HUDEP-2 (cell line): ENCODE data around the gene FKBP1A.

Experiments
- DNase-seq, 76 experiments: peaks; one replicate each; lab custom pipeline; 2025; ENCODE audit not compliant: unreplicated experiment in 76 of 76; lab: John Stamatoyannopoulos, UW

Gene FKBP1A

GRCh38 chr20:1335961-1336698 is 56.7 kb downstream of the FKBP1A start:
- no peak for DNase-seq

DNA sequence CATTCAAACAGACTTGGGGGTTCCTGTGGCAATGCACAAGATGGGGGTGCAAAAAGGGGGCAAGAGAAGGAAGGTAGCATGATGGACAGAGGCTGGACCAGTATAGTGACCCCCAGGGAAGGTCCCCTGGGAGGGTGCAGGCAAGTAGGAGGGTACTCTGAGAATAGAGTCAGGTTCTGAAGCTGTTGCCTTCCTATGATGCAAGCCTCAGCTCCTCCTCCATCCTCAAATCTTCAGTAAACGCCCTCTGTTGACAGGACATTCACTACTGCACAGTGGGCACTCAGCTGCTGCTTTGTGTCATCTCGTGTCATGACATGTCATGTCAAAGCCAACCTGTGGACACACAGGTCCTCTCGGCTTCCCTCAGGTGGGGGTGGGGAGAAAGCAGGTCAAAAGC is 58.1 kb downstream of the FKBP1A start:
- DNase-seq: peak in 5 of 76 experiments; percentile 7 to 18 (median 13)

GRCh38 chr20:1334370-1334731 is 58.5 kb downstream of the FKBP1A start:
- DNase-seq: no peak

DNA sequence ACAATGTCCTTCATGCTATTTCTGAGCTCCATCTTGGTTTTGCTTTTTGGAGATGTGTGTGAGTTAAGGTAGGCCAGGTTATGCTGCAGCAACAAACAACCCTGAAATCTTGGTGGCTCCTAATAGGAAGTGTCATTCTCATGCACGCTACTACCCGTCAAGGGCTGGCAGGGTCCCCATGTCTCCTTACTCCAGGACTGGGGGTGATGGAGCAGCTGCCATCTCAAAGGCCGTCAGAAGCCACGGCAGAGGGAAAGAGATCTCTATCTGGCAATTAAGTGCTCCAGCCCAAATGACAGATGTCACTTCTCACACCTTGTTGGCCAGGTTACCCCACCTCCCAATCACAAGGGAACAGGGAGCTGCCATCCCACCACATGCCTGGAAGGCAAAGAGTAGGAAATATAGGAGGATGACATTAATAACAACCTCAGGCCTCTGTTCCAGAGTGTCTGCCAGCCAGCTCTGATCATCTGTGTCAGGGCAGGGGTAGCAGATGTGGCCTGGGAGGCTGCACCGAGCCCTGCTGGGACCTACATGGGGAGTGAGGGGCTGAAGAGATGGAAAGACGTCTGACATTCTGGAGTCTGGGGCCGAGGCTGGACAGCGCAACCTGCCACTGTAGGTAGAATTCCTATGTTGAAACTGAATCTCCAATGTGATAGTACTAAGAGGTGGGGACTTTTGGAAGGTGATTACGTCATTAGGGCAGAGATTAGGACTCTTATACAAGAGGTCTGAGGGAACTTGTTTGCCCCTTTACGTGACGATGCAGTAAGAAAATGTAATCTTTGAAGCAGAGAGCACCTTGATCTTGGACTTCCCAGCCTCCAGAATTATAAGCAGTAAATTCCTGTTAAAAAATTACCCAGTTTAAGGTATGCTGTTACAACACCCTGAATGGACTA is 59.1 kb downstream of the FKBP1A start:
- DNase-seq: no peak

DNA sequence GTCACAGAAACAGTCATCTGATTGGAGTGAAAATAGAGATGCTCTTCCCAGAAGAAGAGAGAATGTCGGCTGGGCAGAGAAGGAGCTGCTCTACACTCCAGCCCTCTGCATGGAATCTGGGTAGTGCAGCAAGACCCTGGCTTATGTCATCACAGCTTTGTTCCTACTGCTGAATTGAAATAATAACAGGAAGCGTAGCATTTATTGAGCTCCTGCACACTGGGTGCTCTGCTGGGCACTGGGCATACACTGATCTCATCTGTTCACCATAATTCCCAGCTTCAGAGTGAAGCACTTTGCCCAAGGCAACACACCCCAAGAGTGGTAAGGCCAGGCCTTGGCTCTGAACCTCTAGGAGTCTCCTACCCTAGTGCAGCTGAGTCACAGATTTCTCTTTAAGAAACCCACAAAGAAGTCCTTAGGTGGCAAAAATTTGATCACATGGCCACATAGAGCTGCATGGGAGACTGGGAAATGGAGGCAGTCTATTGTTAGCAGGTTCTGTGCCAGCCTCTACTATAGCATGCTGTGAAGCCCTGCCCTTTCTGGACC is 60.0 kb downstream of the FKBP1A start:
- DNase-seq: no peak

- no peak for DNase-seq
These were observed 60.9 kb downstream of the FKBP1A start for GRCh38 chr20:1331801-1332453.

- no peak for DNase-seq
These were observed 61.8 kb downstream of the FKBP1A start for GRCh38 chr20:1331101-1331500.

DNA sequence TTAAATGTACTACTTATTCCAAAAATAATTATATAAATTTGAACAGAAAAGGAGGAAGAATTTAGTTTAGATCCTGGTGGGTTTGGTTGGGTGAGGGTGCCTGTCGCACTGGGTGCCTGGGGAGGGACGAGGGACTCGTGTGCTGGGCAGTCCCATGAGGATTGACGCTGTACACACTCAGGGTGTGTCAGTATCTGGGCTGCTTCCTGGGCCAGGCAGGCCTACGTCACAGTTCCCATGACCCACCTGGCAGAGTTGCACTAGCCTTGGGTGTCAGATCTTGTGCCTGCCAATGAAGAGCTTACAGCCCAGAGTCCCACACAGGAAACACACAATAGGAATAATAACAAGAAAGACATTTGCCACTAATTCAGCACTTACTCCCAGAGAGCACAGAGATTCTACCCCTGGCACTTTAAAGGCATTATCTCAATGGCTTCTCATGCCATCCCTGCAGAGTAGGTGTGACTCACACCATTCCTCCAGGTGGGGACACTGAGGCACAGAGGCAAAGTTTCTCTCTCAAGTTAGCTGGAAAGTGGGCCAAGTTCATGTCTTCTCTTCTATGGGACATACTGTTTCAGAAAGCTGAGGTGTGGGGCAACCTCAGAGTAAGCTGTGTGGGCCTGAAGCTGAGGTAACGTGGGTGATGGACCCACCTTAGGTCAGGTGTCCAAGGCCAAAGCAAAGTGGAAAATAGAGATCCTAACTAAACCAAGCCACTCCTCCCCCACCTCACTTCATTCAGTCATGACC is 62.6 kb downstream of the FKBP1A start:
- peak in 6 of 76 experiments; percentile 4 to 24 (median 10) for DNase-seq

DNA sequence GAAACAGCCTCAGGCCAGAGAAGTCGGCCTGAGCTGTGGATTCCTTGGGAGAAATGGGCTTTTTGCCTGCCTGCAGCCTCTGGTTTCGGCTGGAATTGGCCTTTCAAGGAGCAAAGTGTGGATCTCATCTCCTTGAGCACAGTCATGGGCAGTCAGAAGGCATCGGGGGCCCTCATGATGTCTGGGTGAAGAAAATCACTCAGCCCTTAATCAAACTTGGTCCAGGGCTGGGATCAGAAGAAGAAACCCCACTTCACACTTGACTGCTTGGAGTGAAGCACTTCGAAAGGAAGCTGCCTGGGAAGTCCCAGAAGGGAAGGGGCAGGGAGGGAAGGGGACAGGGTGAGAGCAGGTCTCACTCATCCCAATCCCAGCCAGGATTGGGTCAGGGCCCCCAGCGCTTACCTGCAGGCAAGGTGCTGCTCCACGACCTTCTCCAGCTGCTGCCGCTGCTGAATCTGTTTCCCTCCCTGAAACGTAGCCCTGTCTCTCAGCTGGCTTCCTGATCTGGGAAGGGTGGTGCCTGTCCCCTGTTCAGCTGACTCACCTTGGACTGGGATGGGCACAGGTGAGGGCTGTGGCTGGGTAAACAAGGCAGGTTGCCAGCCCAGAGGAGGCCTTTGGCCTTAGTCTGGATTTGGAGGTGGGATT is 64.0 kb downstream of the FKBP1A start, which contains the start of gene SDCBP2:
Gene SDCBP2, minus strand, starts transcription at position 460 of the 651 bp plus-strand sequence. CDS start 8,723 bp downstream, outside the sequence.
- no peak for DNase-seq

- no peak for DNase-seq
These were observed 64.8 kb downstream of the FKBP1A start for GRCh38 chr20:1327827-1328679.

DNA sequence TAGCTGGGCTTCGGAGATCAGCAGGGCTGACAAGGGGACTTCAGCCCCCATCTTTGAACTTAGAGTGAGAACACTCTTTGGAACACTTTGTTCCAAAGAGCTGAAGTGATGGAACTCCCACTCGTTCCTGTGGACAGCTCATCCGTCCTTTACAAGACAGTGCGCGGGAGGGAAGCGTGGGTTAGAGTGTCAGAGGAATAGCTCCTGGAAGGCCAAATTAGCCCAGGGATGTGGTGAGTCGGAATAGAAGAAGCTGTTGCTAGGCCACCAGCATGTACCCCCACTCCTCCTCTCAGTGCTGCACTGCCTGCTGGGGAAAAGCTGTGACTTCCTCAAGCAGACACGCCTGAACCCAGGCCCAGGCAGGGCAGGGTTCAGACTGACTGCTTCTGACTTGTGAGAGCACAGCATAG is 65.6 kb downstream of the FKBP1A start:
- DNase-seq: peak in 1 of 76 experiments; percentile 4

DNA sequence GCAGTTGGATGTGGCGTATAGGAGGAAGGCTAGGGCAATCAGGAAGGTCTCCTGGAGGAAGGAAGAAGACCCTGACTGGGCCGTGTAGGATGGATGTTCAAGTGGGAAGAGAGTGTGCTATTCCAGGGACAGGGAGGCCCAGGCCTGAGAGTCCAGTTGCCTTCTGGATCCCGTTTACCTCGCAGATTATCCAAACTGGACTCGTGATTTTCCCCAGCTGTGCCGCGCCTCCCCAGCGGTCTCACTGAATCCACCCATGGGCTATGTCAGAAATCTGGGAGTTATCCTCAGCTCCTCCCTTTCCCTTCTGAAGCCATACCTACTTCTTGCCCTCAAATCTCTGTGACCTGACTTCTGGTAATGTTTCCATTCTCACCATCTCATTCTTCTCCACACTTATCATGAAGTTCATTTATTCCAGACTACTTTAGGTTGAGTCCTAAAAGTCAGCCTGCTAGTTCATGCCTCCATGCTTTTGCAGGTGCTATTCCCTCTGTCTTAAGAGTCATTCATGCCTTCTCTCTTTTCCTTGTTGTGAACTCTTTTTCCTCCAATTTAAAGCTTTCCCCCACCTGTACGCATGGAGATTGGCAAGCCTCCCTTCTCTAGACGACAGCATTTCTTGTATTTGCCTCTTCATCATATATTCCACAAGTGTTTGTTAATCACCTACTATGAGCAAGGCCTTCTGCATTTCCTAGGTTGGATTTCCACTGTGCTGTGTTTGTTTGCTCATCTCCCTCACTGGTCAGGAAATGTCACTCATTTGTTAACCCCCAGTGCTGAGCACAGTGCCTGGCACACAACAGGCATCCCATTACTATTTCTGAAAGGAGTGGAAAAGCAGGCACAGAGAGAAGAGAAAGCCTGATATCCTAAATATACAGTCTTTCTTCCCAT is 66.6 kb downstream of the FKBP1A start:
- DNase-seq: no peak

DNA sequence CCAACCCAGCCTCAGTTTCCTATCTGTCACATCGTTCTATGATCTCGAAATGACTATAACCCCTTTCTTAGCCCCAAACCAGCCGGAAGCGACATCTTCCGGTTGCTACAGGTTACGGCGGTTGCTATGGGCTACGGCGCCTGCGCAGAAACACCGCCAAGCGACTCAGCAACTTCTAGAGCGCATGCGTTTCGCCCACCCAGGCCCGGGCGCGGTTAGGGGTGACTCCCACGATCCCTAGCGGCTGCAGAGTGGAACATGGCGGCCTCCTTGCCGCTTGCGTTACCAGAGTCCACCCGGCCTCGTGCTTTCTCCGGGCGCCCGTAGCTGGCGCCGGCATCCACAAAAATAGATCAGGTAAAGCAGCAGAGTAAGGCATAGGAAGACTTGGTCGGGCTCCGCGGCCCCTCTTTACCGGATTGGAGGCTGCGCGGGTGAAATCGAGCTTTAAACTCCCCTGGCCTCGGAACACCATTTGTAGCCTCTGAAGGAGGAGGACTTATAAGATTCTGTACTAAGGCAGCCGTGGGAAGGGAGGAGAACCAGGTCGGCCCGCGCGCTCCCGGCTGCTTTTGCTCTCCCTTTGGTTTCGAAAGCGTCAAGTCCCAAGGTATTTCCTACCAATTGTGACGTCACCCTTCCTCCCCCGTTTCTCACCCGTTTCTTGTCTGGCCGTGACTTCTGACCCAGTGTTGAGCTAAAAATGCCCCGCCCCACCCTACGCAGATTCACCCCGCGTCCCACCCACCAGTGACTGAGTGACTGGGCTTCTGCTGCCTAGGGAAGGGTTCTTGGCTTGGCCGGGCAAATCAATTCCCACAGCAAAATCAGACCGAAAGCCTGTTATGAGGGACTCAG is 67.5 kb downstream of the FKBP1A start:
- DNase-seq: peak; percentile 30 to 98 (median 92)

- DNase-seq: no peak
These were observed 68.2 kb downstream of the FKBP1A start for GRCh38 chr20:1324598-1325172.

DNA sequence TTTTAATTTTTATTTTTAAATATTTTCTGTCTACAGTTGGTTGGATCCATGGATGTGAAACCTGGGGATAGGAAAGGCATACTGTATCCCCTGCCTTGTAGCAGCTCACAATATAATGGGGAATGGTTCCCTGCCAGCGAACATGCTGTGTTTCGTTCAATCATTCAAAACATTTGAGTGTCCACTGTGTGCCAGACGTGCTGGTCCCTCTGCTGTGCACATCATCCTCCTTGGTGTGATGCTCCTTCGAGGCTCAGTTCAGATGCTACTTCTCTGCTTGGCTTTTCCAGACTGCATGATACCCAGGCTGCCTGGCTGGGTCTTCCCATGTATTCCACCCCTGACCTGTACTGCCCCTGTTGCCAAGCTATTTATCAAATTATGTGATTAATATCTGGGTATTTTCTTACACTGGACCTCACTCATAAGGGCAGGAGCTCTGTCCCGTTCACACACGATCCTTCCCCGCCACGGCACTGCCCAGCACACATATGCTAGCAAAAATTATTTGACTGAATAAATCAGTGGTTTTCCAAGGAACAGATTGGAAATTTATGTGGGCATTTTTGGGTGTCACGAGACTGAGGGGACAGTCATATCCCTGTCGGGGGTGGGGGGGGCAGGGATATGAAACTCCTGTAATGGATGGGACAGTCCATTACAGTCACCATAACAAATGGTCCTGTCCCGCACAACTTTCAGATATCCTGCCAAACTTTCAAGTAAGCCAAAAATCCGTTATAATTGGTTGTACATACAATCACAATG is 68.8 kb downstream of the FKBP1A start:
- DNase-seq: no peak

DNA sequence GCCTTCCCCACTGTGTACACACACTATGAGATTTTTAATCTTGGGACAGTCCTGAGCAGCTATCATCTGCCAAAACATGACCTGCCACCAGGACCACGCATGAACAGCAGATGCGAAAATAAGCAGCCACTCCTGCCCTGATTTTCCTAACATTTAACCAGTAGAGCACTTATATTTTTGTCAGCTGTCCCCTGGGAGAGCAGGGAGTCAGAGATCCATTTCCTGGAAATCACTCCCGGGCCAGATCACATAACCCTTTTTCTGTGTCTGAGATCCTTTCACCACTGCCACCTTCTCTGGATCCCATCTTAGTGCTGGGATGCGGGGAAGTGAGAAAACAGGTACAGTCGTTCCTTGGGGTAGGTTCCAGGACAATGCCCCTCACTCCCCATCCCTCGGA is 69.6 kb downstream of the FKBP1A start:
- no peak for DNase-seq
